ENCODE data around the gene RADIL.

RADIL gene

DNA sequence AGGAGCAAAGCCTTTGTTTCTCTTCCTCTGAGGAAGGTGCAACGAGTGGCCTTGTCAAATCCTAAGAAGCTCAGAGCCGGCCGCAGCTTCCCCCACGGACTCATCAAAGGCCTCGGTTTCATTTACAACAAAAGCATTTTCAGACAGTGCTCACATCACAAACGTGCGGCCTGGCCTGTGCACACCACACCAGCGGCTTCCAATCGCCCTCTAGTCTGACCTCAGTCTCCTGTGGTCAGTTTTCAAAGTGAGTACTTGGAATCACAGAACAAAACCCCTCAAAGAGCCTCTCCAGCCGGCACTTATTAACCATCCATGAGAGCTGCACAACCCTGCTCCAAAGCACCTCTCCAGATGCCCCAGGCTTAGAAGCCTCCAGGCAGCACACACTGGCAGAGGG, 3.3 kb downstream of the RADIL start:
- no peak for DNase-seq

DNA sequence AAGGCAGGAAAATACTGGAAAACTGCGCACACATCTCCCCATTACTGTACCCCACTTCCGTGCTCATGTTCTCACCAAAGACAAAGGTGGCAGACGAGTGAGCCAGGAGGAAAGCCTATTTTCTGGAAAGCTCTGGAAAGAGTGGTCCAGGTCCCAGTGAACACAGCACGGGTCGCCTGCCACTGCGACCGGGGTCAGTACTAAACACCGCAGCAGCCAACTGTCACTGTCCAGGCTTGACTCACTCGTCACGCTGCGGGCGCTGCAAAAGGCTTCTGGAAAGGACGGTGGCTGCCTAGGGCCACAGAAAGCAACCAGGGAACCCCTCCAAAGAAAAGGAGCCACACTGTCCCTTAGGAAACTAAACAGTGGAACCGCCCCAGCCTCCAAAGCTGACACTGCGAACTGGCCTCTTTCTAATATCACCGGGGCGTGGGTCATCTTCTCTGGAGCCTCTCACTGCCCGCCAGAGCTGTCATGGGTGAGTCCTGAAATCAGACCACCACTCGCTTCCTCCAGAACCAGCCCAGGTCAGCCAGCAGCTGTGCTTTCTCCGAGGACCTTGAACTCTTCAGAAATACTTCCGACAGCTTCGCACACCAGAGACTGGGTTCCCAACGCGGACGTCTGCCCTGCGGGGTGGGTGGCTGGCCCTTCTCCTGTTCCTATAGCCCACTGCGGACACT, 4.0 kb downstream of the RADIL start:
- no peak for DNase-seq

DNA sequence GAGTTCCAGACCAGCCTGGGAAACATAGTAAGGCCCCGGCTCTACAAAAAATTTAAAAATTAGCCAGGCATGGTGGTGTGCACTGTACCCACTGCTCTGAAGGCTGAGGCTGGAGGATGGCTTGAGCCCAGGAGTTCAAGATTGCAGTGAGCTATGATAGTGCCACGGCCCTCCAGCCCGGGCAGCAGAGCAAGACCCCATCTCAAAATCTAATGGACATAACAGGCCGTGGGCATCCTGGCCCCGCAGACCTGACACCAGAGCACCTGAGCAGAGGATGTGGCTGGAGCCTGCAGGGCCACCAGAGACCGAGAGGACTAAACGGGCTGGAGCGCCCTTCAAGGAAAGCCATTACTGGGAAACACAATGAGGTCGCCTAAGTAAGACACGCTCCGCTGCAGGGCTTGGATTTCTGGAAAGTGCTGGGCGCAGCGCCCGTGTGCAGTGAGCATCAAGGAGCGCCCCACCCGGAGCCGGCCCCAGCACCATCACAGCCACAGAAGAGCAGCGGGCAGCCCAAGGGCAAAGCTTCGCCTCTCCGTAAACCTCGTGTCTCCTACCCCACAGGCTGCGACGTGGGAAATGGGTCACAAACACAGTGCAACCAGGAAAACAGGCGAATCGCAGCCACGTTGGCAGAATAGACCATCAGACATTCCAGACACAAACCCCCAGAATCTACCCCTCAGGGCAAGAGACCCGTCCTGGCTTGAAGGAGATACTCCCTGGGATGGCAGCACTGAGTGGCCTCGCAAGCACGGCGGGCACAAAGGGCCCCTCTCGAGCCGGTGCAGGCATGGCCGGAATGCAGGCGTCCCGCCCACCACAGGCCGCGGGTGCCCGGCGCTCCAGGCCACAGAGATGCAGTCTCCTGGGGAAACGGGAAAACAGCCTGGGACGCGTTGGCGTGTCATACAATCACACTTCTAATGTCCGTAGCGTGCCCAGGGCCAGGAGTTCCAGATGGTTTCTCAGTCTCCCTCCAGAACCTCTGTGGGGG, 4.9 kb downstream of the RADIL start:
- DNase-seq = no peak

DNA sequence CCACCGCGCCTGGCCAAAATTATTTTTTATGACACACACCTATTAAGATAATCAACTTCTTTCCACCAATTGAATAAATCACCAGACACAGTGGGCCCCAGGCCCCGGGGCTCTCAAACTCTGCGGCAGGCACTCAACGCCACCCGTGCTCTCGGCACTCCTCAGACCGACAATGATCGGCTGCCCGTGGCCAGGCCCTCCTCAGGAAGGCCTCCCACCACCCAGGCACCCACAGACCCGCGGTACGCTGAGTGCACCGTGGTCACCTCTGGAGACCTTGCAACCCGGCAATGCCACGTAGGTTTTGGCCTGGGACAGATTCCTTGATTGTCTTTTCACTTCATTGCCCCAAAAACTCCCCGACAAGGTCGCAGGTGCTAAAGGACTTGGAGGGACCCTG, 6.9 kb downstream of the RADIL start:
- no peak for DNase-seq

DNA sequence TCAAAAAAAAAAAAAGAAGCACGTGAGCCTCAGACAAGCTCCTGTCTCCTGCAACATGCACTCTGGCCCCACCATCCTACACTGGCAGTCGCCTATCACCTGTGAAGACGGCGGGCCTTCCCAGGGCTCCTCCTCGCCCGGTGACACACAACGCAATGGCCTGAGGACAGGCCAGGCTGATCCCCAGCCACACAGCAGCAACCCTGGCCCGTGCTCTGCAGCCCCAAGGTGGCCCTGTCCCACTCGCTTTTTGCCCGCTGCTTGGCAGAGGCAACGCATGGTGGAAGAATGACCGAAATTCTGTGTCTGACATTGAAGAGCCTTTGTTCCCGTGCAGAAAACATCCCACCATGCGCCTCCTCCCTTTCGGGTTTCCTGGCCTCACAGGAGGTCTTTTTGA, 8.1 kb downstream of the RADIL start:
- no peak for DNase-seq

DNA sequence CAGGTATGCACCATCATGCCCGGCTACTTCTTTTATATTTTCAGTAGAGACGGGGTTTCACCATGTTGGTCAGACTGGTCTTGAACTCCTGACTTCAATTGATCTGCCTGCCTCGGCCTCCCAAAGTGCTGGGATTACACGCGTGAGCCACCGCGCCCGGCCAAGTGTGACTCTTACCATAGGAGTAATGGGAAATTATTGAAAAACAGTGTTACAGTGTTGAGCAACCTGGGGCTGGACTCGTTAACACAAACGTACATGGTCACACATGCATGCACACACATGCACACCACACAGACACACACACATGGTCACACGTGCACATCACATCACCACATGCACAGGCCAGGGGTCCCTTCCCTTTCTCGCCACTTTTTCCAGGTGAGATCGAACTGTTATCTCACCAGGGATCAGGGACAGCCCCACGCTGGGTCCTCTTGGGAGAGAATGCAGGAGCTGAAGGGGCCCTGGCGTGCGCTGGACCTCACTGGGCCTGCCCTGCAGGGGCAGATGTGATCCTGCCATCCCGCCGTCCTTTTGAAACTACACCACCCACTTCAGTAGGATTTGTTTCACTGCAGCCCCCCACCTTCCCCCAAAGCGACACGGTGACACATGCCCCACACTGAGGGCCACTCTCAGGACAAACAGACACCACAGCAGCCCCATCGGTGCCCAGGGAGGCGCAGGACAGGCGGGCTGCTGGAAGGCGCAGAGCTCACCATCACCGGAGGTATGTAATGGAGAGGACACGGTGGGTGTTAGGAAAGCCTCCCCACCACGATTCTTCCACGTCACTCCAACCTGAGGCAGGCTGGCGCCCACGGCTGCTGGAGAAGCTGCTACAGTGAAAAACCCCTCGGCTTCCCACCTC, 10.2 kb downstream of the RADIL start:
- no peak for DNase-seq

DNA sequence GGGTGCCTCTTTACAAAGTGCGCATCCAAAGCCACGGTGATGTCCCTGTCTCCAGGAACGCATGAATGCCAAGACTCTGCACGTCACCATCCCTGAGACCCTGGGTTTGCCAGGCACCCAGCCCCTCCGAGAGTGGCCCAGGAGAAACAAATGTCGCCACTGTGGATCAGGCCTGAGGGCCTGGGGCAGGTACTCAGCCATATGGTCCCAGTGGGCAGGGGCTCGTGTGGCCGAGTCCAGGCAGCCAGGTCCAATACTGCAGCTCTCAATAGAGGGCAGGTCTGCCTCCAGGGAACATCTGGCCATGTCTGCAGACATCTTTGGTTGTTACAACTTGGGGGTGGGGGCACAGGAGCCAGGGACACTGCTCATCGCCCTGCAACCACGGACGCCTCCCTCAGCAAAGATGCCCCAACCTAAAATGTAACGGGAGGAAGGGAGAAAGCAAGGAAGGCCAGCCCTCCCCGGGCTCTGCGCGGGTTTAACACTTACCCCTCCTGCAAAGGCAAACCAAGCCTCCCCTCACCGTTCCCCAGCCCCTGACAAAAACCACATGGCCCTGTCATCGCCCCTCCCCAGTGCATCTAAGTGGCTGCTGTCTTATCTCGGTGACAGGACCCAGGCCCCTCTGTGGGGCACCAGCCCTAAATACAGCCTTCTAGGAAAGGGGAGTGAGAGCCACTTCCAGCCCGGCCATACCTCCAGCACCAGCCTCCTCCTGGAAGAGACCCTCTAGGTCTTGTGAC, 11.4 kb downstream of the RADIL start:
- DNase-seq = no peak

DNA sequence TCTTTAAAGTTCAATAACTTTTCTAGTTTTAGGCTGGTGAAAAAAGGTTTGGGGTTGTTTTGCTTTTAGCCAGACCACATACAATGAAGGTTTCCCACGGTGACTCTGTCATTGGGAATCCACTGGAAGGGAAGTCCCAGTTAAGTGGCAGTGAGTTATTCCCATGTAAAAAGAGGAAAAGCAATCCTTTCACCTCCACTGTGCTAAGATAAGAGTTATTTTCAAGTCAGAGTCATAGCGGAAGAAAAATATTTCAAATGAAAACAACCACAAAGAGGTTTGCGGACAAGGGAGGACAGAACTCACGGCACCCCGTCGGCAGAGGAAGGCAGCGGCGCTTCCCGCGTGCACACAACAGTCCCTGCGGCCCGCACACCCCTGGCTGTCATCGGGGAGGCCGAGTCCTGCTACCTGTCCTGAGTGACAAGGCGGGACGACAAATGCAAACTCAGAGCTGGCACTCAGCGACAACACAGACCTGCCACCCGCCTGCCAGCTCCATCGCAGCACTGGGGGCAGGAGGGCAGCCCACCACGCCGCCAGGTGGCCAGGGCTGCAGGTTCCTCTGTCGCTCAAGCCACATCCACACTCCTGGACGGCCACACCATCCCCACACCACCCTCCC, 12.3 kb downstream of the RADIL start:
- no peak for DNase-seq

DNA sequence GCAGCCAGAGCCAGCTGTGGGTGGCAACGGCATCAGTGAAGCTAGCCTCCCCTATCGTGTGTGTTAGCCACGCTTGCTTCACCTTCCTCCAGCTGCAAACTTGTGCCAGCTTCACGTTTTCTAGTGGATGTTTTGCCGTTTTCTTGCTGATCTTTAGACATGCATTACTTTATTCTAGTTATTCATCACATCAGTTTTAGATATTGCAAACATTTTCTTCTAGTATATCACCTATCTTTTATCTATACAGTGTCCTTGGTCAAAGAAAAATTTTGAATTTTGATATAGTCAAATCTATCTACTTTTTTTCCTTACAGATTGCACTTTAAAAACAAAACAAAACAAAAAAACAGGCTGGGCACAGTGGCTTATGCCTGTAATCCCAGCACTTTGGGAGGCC, 15.0 kb downstream of the RADIL start:
- DNase-seq = no peak

DNA sequence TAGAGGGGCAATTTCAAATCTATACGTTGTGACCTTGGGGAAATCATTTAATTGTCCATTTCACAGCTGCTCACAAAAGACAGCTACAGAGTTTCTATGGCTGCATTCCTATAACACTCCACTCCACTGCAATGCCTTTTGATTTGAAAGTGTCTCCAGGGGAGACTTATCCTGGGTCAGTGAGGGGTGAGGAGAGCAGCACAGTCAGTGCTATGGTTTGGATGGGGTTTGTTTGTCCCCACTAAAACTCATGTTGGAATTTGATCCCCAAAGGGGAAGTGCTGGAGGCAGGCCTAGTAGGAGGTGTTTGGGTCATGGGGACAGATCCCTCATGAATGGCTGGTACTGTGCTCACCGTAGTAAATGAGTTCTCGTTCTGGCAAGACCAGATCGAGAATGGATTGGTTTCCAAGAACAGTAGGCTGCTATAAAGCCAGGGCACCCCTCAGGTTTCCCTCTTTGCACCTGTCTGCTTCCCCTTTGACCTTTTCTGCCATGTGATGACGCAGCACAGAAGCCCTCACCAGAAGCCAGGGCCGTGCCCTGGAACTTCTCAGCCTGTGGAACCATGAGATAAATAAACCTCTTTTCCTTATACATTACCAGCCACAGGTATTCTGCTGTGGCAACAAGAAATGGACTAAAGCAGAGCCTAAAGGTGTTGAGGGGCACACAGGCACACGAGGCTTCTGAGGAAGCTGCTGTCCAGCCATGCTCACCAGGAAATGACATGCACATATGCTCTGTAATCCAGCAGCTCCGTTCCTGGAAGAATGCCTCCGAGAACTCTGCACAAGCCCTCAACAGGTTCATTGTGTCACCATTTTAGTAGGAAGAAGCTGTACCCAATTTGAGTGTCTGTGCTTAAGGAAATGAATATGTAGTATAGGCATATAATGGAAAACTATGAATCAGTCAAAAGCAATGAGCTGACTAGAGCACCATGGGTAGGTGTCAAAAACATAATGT, 16.7 kb downstream of the RADIL start:
- DNase-seq = no peak

DNA sequence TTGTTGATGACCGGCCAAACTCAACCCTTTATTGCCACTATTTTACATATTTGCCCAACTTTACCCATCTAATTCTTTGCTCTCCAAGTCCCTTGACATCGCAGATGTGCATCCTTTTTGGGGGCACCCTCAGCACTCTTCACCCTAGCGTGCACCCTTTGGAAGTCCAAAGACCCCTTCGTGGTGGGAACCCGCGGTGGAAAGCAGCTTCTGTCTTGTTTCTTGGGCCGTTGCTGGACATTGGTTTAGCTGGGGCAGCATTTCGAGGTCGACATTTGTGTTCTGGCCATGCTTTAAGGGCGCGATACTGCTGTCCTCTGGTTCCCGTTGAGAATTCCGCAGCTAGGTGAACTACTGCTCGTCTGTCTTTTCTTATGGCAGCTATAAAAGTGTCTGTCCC, 21.4 kb downstream of the RADIL start:
- DNase-seq = no peak

DNA sequence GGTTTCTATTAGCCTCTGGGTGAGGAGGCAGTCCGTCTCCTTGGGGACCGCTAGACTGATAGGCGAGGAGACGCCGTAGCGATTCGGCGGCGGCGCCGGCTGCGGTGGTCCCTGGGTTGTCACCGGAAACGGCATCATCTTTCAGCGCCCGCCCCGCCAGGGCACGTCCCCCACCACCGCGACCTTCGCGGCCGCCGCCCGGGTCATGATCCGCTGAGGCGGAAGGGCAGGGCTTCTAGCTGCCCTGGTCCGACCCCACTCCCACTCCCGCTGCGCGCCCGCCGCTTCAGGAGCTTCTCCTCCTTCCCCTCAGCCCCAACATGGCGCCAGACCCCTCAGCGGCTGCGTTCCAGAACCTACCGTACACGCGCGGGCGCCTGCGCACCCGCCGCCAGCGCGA, 21.8 kb downstream of the RADIL start, which contains the start of gene PAPOLB:
TSS of gene PAPOLB (minus strand) at position 358 of the 400 bp plus-strand sequence. CDS start at position 138, 220 bp downstream.
- DNase-seq = peak; percentile 54

DNA sequence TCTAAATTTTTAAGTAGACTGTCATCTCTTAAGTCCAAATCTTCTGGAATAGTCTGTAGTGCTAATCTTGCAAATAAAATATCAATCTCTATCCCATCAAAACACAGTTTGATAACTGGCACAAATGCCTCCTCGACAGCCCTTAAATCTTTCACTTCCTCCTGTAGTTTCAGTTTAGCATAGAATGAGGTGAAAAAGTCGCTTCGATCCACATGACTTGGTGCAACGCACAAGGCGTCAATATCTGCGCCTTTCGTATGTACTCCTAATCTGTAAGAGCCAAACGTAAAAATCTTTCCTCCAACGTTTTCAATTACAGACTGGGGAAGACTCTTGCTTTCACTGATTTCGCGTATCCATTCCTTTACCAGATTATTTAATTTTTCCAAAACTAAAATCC, 22.3 kb downstream of the RADIL start:
- no peak for DNase-seq

DNA sequence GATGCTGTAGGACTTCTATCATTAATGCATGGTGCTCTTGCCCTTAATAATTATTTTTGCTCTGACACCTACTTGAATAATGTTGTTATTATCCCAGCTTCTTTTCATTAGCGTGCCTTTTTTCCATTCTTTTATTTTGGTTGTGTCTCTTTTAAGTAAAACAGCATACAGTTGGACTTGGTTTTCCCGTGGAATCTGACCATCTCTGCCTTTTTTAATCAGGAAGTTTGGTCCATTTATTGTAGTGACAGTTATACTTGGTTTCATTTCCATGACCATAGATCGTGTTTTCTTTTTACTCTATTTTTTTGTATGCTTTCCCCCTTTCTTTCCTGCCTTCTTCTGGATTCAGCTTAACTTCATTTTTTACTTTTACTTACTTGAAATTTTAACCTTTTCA, 26.3 kb downstream of the RADIL start:
- DNase-seq = no peak

DNA sequence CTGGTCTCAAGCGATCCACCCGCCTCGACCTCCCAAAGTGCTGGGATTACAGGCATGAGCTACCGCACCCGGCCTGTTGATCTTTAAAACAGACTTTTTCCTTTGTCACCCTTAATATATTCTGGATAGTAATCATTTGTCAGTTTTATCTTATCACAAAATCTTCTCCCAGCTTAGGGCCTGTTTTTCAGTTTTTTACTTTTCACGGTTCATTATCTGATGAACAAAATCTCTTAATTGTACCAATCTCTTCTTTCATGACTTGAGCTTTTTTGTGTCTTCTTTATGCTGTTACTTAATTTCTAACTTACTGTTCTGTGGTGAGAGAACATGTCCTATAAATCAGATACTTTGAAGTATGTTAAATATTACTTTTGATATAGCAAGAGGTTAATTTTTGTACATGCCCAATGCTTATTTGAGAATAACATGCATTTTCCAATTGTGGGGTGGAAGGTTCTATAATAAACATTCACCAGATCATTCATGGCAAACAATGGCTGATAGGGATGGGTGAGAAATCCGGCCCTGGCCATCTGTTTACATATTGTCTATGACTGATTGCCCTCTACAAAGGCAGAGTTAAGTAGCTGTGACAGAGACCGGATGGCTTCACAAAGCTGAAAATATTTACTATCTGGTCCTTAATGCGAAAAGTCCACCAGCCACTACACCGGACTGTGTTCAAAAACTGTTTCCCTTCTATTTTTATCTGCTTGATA, 27.0 kb downstream of the RADIL start:
- no peak for DNase-seq

DNA sequence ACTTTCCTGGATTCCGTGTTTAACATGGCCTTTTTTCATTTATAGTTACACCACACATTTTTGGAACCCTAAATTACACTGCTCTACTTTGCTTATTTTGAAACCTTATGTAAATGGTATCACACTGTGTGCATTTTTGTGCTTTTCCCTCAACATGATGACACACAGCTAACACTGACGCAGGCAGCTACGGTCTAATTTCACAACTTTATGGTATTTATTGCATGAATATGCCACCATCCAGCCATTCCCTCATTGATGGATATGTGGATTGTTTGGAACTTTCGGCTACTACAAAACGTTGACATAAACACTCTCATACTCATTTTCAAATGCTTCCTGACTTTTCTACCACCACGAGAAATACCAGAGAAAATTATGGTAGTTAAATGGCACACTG, 28.6 kb downstream of the RADIL start:
- no peak for DNase-seq

DNA sequence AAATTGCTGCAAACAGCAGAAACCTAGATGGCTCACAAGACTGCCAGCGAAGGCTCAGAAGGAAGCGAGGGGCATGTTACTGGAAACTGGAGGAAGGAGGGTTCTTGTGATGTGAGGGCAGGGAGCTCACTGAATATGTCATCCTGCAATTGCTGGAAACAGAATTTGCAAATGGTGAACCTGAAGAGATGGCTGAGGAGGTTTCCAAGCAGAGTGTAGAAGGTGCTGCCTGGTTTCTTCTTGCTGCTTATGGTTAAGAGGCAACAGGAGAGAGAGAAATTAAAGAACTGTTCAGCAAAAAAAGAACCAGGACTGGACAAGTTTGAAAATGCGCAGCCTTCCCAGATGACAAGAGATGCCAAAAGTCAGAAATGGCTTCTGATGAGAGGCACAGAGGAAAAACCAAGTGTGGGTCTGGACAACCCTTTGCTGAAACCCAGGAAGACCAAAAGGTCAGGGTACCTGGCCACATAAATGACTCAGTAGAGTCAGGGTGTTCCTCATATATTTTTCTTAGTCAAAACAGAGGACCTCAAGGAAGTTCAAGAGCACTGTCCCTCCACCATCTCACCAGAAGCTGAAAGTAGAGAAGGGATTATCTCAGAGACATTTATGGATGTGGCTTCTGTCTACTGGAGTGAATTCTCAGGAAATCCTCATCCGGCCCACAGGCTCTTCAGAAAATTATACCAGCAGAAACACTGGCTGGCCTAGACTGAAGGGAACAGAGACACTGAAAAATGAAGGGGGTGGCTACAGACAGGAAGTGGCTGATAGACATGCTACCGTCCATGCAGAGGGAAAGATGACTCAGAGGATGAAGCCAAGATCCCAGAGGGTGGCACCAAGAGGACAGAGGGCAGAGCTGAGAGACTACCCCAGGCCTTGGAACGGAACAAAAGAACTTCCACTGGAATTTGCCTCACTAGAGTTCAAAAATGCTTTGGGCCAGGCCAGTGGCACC, 31.8 kb downstream of the RADIL start:
- DNase-seq = peak; percentile 34

DNA sequence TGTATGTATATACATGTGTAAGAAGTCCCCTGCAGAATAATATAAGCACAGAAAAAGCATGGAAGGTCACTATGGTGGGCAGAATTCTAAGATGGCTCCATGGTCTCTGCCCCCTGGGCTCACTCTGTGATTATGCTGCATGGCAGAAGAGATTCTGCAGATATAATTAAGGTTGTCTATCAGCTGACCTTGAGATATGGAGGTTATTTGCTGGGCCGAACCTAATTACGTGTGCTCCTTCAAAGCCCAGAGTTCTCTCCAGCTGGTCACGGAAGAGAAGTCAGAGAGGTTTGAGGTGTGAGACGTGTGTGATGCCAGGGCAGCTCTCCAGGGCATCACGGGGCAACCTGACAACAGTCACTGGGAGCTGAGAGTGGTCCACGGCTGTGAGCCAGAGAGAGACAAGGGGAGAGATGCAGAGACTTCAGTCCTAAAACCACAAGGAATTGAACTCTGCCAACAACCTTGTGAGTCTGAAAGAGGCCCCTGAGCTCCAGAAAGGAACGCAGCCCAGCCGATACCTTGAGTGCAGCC, 33.2 kb downstream of the RADIL start:
- no peak for DNase-seq
